Renal cortical epithelial cell (primary cell): ENCODE measurements around the gene PSMD8. TPM values are rescaled to one million over a fixed set of nuclear protein-coding genes. Genes with fewer than 3 reads are reported as not detected.

Experiments
- total RNA-seq: library from RNA; depleted of rRNA; stranded (reverse); fragments of >200 nt; gene quantifications from 2 replicates; pipeline ENCODE4 v1.2.3, GENCODE V29; 2014

PSMD8 gene
- total RNA-seq, 1 donor from 2014 or later = 206 TPM

Other genes starting within 250 kb of the PSMD8 start
- 0.10 TPM in 1 of 2 replicates, not detected in the other for gene DPF1, start 150.3 kb upstream of the PSMD8 start, total RNA-seq
- 0.75 and 4.5 TPM in 2 replicates for gene PPP1R14A, start 118.2 kb upstream of the PSMD8 start, total RNA-seq
- 535 and 1,121 TPM in 2 replicates for gene SPINT2, start 110.0 kb upstream of the PSMD8 start, total RNA-seq
- 1.7 and 148 TPM in 2 replicates for gene C19orf33, start 70.3 kb upstream of the PSMD8 start, total RNA-seq
- 51.3 and 72.8 TPM in 2 replicates for gene YIF1B, start 58.6 kb upstream of the PSMD8 start, total RNA-seq
- gene KCNK6, start 54.7 kb upstream of the PSMD8 start, total RNA-seq = 8.4 and 25.5 TPM in 2 replicates
- gene CATSPERG, start 38.7 kb upstream of the PSMD8 start, total RNA-seq = 0.87 and 1.4 TPM in 2 replicates
- gene GGN, start 13.5 kb downstream of the PSMD8 start, total RNA-seq = 0.80 and 1.7 TPM in 2 replicates
- gene SPRED3, start 14.1 kb downstream of the PSMD8 start, total RNA-seq = 0.17 and 1.4 TPM in 2 replicates
- gene FAM98C, start 28.5 kb downstream of the PSMD8 start, total RNA-seq = 7.6 and 8.9 TPM in 2 replicates
- gene RASGRP4, start 51.6 kb downstream of the PSMD8 start, total RNA-seq = not detected in 2 replicates
- gene RYR1, start 59.1 kb downstream of the PSMD8 start, total RNA-seq = 0.10 TPM in 1 of 2 replicates, not detected in the other
- 0.25 TPM in 1 of 2 replicates, not detected in the other for gene MAP4K1, start 243.4 kb downstream of the PSMD8 start, total RNA-seq
- gene EIF3K, start 244.6 kb downstream of the PSMD8 start, total RNA-seq = 328 and 420 TPM in 2 replicates